Breast epithelium (tissue), 3 donors: ENCODE results near the gene TBC1D32.

Source experiments
- CTCF ChIP-seq, 3 donors: fragments of 450-650 bp; IDR thresholded peaks; one replicate each; pipeline ENCODE4 v1.5.1; 2016 to 2017; ENCODE audit warnings: antibody characterized with exemption in 3 of 3, mild to moderate bottlenecking in 3 of 3, moderate library complexity in 3 of 3
- POLR2A ChIP-seq: fragments of 450-650 bp; IDR thresholded peaks from one replicate; pipeline ENCODE4 v1.6.1; 2016; ENCODE audit warnings: antibody characterized with exemption, mild to moderate bottlenecking, moderate library complexity
- POLR2AphosphoS5 ChIP-seq, 3 donors: sonication (generic); formaldehyde crosslinking; IDR thresholded peaks; one replicate each; pipeline ENCODE4 v1.6.1; 2017; ENCODE audit warnings: antibody characterized with exemption in 3 of 3

GRCh38 chr6:121086876-121087275 is 247.4 kb downstream of the TBC1D32 start:
- TF ChIP-seq CTCF (IDR thresholded peaks at IDR 0.05) (no peak), POLR2A (no peak), POLR2AphosphoS5 (IDR thresholded peaks at IDR 0.05) (no peak)
